ENCODE data around the gene FGR. TPM values are rescaled to one million over a fixed set of nuclear protein-coding genes. Genes with fewer than 3 reads are reported as not detected.
A peak's percentile ranks its signal among the peaks of the same experiment; 100 is the strongest.
"Not testable (repeated sequence)": the region's sequence is repeated elsewhere in the genome, so short reads cannot be mapped to it uniquely, and the experiment has no call there.

Gene FGR
- total RNA-seq: 3.4 TPM
- polyA plus RNA-seq: 15.8 TPM

GRCh38 chr1:27634985-27635367, at the start of gene FGR:
TSS of gene FGR (minus strand) at chr1:27635185. CDS start at chr1:27623916, 11,269 bp downstream.
- H3K4me3 ChIP-seq (ENCODE audit: low read depth, low read length): peak within 1 kb of the TSS; percentile 46
- no peaks in the 10 kb centered on the region for H3K4me1 ChIP-seq (ENCODE audit: insufficient read depth)
- peak within 1 kb of the TSS; percentile 28 for H3K27ac ChIP-seq (ENCODE audit: low read depth)
- WGBS: 32% methylated on average over 28 of the region's 28 CpGs
- no peak for DNase-seq (ENCODE audit: extremely low spot score)
- no peaks in the 10 kb centered on the region for H3K36me3 ChIP-seq (ENCODE audit: insufficient read depth)

GRCh38 chr1:27684176-27684575, 49.2 kb upstream of the FGR start:
- no peaks in the 10 kb centered on the region for H3K36me3 ChIP-seq (ENCODE audit: insufficient read depth)
- DNase-seq (ENCODE audit: extremely low spot score): no peak
- no peak overlapping the region for H3K4me3 ChIP-seq (ENCODE audit: low read depth, low read length)
- H3K4me1 ChIP-seq (ENCODE audit: insufficient read depth): no peaks in the 10 kb centered on the region
- WGBS: 86% methylated on average over 2 of the region's 2 CpGs
- no peak overlapping the region for H3K27ac ChIP-seq (ENCODE audit: low read depth)

- no peak for DNase-seq (ENCODE audit: extremely low spot score)
- Histone ChIP-seq H3K27ac (ENCODE audit: low read depth) (no peak overlapping the region), H3K4me3 (ENCODE audit: low read depth, low read length) (no peak overlapping the region), H3K4me1 (ENCODE audit: insufficient read depth) (no peaks in the 10 kb centered on the region), H3K36me3 (ENCODE audit: insufficient read depth) (no peaks in the 10 kb centered on the region)
- WGBS: 86% methylated on average over 5 of the region's 5 CpGs
Observed at GRCh38 chr1:27682351-27682944, 47.5 kb upstream of the FGR start.

GRCh38 chr1:27681580-27681979, 46.6 kb upstream of the FGR start:
- H3K4me1 ChIP-seq (ENCODE audit: insufficient read depth); H3K27ac ChIP-seq (ENCODE audit: low read depth); H3K36me3 ChIP-seq (ENCODE audit: insufficient read depth); DNase-seq (ENCODE audit: extremely low spot score); H3K4me3 ChIP-seq (ENCODE audit: low read depth, low read length): not testable (repeated sequence)
- 96% methylated on average over 4 of the region's 4 CpGs for WGBS

- 97% methylated on average over 2 of the region's 2 CpGs for WGBS
- not testable (repeated sequence) for H3K27ac ChIP-seq (ENCODE audit: low read depth); DNase-seq (ENCODE audit: extremely low spot score); H3K4me3 ChIP-seq (ENCODE audit: low read depth, low read length); H3K4me1 ChIP-seq (ENCODE audit: insufficient read depth); H3K36me3 ChIP-seq (ENCODE audit: insufficient read depth)
Observed at GRCh38 chr1:27680225-27680791, 45.3 kb upstream of the FGR start.

GRCh38 chr1:27678747-27679146, 43.8 kb upstream of the FGR start:
- no peaks in the 10 kb centered on the region for H3K36me3 ChIP-seq (ENCODE audit: insufficient read depth)
- no peak for DNase-seq (ENCODE audit: extremely low spot score)
- no peaks in the 10 kb centered on the region for H3K4me1 ChIP-seq (ENCODE audit: insufficient read depth)
- no peak overlapping the region for H3K4me3 ChIP-seq (ENCODE audit: low read depth, low read length)
- no peak overlapping the region for H3K27ac ChIP-seq (ENCODE audit: low read depth)

GRCh38 chr1:27676410-27676809, 41.4 kb upstream of the FGR start:
- no peak overlapping the region for H3K27ac ChIP-seq (ENCODE audit: low read depth)
- 96% methylated on average over 1 of the region's 1 CpG for WGBS
- DNase-seq (ENCODE audit: extremely low spot score): no peak
- no peaks in the 10 kb centered on the region for H3K4me1 ChIP-seq (ENCODE audit: insufficient read depth)
- no peaks in the 10 kb centered on the region for H3K36me3 ChIP-seq (ENCODE audit: insufficient read depth)
- H3K4me3 ChIP-seq (ENCODE audit: low read depth, low read length): no peak overlapping the region

GRCh38 chr1:27672750-27673112, 37.7 kb upstream of the FGR start:
- Histone ChIP-seq H3K4me3 (ENCODE audit: low read depth, low read length) (no peak overlapping the region), H3K36me3 (ENCODE audit: insufficient read depth) (no peaks in the 10 kb centered on the region), H3K4me1 (ENCODE audit: insufficient read depth) (no peaks in the 10 kb centered on the region), H3K27ac (ENCODE audit: low read depth) (no peak overlapping the region)
- DNase-seq (ENCODE audit: extremely low spot score): no peak

- DNase-seq (ENCODE audit: extremely low spot score): peak; percentile 93
- 0% methylated on average over 10 of the region's 10 CpGs for WGBS
- Histone ChIP-seq H3K27ac (ENCODE audit: low read depth) (peak within 1 kb of the TSS; percentile 91), H3K4me1 (ENCODE audit: insufficient read depth) (no peaks in the 10 kb centered on the region), H3K36me3 (ENCODE audit: insufficient read depth) (no peaks in the 10 kb centered on the region), H3K4me3 (ENCODE audit: low read depth, low read length) (peak within 1 kb of the TSS; percentile 51)
Observed at GRCh38 chr1:27671964-27672749, 37.2 kb upstream of the FGR start, which contains the start of gene IFI6. TSS of gene IFI6 (minus strand) at chr1:27672192. CDS start at chr1:27669314, 2,878 bp downstream.

- H3K36me3 ChIP-seq (ENCODE audit: insufficient read depth): no peaks in the 10 kb centered on the region
- H3K27ac ChIP-seq (ENCODE audit: low read depth): no peak overlapping the region
- no peak for DNase-seq (ENCODE audit: extremely low spot score)
- WGBS: 81% methylated on average over 4 of the region's 4 CpGs
- no peaks in the 10 kb centered on the region for H3K4me1 ChIP-seq (ENCODE audit: insufficient read depth)
- H3K4me3 ChIP-seq (ENCODE audit: low read depth, low read length): no peak overlapping the region
Observed at GRCh38 chr1:27669876-27670275, 34.9 kb upstream of the FGR start.

- peak overlapping the region; percentile 16 for H3K4me3 ChIP-seq (ENCODE audit: low read depth, low read length)
- no peaks in the 10 kb centered on the region for H3K4me1 ChIP-seq (ENCODE audit: insufficient read depth)
- WGBS: 15% methylated on average over 36 of the region's 36 CpGs
- DNase-seq (ENCODE audit: extremely low spot score): no peak
- H3K36me3 ChIP-seq (ENCODE audit: insufficient read depth): no peaks in the 10 kb centered on the region
- no peak overlapping the region for H3K27ac ChIP-seq (ENCODE audit: low read depth)
Observed at GRCh38 chr1:27668808-27669723, 34.1 kb upstream of the FGR start.

GRCh38 chr1:27668121-27668807, 33.3 kb upstream of the FGR start:
- DNase-seq (ENCODE audit: extremely low spot score): no peak
- WGBS: 82% methylated on average over 42 of the region's 42 CpGs
- Histone ChIP-seq H3K27ac (ENCODE audit: low read depth) (no peak overlapping the region), H3K4me1 (ENCODE audit: insufficient read depth) (no peaks in the 10 kb centered on the region), H3K36me3 (ENCODE audit: insufficient read depth) (no peaks in the 10 kb centered on the region), H3K4me3 (ENCODE audit: low read depth, low read length) (no peak overlapping the region)

- no peak overlapping the region for H3K4me3 ChIP-seq (ENCODE audit: low read depth, low read length)
- H3K36me3 ChIP-seq (ENCODE audit: insufficient read depth): no peaks in the 10 kb centered on the region
- 71% methylated on average over 6 of the region's 6 CpGs for WGBS
- no peaks in the 10 kb centered on the region for H3K4me1 ChIP-seq (ENCODE audit: insufficient read depth)
- DNase-seq (ENCODE audit: extremely low spot score): no peak
- H3K27ac ChIP-seq (ENCODE audit: low read depth): no peak overlapping the region
Observed at GRCh38 chr1:27666791-27667254, 31.8 kb upstream of the FGR start.
